A673 (cell line): Measurements from ENCODE around the gene LIX1.

Experiments used
- CTCF ChIP-seq: fragments of 300-800, 200-600 bp; sonication (generic); conservative IDR thresholded peaks from 2 replicates; pipeline ENCODE4 v1.5.1; 2017; ENCODE audit warnings: low read depth, mild to moderate bottlenecking, antibody characterized with exemption, low read length, moderate library complexity, mixed read lengths
- EZH2 ChIP-seq: fragments of 200-600 bp; sonication (generic); IDR thresholded peaks from 2 replicates; pipeline ENCODE4 v1.6.1; 2017; ENCODE audit warnings: borderline replicate concordance, low read depth, mild to moderate bottlenecking, mixed read lengths, antibody characterized with exemption, low read length; ENCODE audit not compliant: poor library complexity, severe bottlenecking

- no peak for TF ChIP-seq CTCF
- no peak for TF ChIP-seq EZH2
Observed at GRCh38 chr5:97127727-97128126, 14.7 kb downstream of the LIX1 start.
